Stimulated activated CD8-positive, alpha-beta memory T cell treated with anti-CD3 and anti-CD28 coated beads, Interleukin-12 subunit alpha, Interleukin-12 subunit beta, amount 100 ng/mL, for 4 hours (primary cell): Measurements from ENCODE around the gene GMDS.

Experiments used
- DNase-seq: peaks from one replicate; pipeline ENCODE4 v3.0.0-alpha.2; 2020; ENCODE audit warnings: low read depth

The GMDS gene

DNA sequence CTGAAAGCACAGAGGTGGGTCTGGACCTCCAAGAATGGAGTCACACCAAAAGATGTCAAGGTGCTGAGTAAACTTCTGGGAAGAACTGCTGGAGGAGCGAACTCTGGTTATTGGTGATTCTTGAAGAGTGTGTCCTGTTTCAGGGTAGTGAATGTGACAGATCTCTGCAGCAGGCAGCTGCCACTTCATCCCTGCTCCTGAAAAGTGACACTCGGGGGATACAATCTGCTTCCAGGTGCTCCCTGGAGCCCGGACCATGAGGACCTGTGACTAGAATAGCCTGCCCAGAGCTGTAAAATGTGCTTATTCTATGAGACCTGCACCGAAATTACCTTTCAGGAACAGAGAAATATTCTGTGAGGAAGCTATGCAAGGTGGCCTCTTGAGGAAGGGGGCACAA is 444.6 kb downstream of the GMDS start:
- no peak for DNase-seq

DNA sequence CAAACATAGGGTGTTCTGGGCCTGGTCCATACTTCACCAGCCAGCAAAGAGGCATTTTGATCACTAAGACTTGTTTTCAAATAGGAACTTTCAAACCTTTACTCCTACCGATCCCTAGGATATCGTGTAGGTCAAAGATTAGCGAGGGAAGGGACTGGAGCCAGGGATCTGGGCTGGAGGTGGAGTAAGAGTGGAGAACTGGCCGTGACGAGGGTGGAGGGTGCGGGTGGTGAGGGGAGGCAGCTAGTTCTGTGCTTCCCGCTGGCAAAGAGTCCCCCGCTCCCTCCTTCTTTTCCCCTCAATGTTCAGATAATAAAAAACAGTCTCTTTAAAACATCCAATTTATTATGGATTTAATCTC is 446.5 kb downstream of the GMDS start:
- DNase-seq: no peak

DNA sequence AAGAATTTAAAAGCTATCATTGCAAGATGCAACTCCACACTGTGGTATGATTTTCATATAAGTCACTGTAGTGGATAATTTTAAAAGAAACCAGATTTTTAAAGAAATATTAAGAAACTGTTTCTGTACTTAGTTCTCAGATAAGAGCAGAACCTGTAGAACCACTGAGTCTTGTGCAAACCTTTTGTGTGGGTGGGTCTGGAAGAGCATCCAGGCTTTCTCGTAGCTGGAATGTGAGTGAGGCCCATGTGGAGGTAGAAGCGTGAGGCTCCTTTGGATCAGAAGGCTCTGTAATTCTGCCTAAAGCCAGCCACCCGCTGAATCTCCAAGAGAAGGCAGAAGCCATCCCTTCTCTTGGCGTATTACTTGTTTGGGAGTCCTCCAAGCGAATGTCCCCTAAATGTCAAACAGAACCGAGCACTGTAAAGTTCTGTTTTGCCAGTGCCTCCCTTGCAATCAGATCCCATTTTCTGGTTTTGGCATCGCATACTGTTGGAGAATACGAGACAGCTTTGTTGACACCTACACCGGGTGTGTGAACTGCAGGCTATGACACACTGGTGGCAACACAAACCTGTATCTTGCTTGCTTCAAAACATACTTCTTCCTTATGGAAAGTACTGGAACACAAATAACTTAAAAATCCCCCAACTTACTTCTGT is 447.0 kb downstream of the GMDS start:
- DNase-seq: no peak

DNA sequence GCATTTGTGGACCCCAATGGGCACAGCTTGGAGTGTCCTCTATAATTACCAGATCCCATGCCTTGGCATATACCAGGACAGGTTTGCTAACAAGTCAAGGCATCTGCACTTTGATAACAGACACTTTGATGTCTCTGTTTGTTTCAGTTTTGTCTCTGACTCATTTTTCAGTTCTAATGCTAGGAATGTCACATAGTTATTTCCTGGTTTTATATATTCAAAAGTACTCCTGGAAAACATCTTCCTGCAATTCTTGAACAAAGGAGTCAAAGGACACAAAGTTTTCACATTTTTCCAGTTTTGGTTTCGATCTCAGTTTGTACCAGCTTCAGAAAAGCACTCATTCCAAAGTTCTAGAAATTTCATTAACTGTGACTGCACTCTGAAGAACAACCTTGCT is 447.6 kb downstream of the GMDS start:
- DNase-seq: no peak

DNA sequence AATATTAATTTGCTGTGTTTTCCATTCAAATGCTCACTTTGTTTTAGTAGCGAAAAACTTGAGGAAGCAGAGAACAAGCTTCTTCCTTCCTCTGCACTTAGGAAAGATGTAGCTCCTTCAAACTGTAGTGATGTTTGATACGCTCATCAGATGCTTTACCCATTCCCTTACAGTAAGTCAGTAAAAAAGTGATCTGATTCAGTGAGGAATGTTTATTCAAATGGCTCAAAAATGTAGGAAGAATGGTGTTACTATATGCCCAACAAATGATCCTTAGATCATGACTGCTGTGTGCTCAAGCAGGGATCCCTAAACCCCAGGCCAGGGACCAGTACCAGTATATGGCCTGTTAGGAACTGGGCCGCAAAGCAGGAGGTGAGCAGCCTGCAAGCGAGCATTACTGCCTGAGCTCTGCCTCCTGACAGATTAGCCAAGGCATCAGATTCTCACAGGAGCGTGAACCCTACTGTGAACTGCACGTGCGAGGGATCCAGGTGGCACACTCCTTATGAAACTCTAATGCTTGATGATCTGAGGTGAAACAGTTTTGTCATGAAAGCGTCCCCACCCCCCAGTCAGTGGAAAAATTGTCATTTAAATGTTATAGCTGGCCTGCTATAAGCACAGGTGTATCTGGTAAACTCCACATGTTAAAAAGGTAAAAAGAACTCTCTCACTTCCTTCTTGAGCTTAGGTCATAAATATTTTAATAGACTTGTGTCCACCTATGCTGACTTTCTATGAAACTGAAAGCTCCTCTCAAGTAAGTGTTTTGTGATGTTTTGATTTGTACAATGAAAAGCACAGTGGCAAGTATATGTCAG is 448.5 kb downstream of the GMDS start:
- DNase-seq: no peak

DNA sequence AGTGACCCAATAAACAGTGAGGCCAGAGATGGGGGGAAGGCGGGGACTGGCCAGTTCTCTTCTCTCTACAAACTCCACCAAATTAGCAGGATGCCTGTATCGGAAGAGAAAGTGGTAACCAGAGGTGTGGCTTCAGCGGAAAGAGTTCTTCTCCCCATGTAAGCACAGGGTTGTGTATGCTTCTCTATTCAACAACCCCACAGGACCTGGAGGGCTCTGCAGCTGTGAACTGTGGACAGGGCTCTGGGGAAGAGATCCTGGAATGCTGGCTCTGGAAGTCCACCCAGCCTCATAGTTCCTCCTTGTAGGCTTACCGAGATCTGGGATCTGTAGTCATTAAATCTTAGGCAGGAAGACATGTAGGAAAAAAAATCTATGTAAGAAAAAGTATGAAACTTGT is 449.5 kb downstream of the GMDS start:
- DNase-seq: no peak

DNA sequence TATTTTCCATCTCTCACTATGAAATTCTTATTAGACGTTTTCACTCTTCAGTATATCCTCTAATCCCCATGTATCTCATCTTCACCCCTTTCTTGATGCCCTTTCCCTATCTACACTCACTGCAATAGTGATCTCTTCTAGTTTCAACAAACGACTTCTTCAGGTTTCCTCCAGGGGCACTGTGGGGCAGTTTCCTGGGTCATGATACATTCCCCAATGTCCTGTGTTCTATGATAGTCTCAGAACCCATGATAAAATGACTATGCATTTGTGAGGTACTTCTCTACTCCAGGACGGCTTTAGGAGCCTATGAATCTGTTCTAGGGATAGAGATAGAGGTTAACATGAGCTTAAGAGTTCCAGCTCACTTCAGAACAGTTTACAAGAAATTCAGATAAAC is 452.4 kb downstream of the GMDS start:
- no peak for DNase-seq

DNA sequence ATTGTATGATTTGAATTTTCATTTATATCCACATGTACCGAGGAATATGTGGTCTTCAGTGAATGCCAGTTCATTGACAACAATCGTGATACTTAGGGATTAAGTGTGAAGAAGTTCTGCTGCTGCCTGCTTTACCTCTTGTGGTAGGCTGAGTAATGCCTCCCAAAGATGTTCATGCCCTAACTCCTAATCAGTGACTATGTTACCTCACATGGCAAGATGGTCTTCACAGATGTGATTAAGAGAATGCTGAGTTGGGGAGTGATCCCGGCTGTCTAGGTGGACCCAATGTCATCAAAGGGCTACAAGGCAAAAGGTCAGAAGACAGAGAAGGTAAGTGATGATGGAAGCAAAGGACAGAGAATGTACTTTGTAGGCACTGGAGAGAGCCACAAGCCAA is 454.7 kb downstream of the GMDS start:
- no peak for DNase-seq

DNA sequence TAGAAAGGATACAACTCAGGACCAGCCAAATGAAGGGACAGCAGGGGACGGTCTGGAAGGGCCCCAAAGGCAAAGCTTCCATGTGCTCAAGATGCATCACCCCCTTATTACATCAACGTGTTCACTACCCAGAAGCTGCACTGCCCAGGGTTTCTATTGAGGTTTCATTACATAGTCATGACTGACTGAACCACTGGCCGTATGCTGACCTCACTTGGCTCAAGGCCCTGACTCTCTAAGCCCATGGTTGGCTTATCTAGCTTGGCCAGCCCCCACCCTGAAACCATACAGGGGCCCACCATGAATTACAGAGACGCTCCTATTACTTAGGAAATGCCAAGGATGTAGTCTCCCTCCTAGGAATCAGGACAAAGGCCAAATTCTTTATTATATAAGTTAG is 456.3 kb downstream of the GMDS start:
- no peak for DNase-seq

DNA sequence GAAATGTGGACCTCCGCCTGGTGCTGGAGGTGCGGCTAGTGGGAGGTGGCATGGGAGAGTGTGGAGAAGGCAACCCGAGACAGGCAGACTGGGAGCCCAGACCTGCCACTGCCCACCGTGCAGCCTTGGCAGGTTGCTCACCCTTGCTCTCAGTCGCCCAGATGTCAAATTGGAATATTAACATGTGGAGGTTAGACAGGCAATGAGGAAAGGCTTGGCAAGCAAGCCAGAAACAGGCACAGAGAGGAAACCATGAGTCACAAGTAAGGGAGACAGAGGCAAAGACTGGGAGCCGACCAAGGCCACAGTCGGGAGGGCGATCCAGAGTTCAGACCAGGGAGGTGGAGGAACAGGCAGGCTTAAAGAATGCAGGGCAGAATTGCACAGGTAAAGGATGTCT is 457.5 kb downstream of the GMDS start:
- DNase-seq: no peak

DNA sequence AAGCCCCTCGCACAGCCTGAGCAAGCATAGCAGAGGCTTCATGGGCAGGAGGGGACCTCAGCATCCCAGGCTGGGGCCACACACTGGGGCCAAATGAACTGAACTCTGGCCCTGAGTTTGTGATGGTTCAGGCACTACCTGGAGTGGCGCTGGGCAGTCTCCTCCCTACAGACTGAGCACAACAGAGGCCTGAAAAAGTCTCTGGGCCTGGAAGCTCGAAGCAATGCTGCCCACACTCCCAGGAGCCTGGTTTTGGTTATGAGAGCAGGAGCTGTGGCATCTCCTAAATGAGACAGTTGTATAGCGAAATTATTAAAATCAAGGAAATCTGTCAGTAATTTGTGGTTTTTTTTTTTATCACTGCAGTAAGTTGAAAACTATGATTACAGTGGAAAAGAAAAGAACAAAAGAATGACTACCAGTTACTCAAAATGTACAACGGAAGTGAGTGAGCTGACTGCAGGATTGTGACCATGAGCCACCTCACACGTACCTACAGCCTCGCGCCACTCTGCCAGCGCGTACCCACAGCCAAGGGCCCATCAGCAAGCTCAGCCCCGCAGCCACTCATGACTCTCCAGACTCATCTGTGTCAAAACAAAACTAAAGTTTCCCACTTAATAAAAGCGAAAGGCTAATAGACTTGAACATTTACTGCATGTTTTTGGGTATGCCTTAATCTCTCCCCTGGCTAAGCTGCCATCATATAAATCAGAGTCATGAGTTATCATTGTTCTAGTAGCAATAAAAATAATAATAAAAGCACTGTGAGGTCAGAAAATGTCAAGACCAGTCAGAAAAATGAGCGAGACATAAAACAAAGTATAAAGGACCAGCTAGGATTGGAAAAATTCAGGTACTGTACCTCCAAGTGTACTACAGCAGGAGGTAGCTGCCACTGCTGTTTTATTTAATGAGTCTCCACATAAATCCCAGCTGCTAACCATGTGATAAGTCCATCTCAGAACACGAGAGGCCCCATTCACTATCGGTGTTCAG is 458.7 kb downstream of the GMDS start:
- DNase-seq: no peak

DNA sequence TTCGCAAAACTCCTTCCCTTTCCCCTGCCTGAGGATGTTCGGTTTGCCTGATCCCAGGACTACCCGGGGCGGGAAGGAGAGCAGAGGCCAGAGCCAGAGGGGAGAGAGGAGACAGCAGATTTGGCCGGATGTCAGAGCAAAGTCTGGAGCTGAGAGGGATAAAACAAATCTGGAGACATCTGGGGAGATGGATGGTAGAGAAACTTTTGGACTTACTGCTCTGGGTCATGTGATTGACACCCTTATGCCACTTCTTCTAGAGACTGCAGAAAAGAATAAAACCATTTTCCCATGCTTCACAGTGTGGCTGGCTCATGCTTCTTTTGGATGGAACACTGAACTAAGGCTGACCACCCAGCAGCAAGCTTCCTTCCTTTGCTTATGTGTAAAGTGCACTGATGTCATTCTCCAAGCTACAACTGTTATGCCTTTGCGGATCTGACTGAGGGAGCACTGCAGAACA is 461.0 kb downstream of the GMDS start:
- DNase-seq: no peak

DNA sequence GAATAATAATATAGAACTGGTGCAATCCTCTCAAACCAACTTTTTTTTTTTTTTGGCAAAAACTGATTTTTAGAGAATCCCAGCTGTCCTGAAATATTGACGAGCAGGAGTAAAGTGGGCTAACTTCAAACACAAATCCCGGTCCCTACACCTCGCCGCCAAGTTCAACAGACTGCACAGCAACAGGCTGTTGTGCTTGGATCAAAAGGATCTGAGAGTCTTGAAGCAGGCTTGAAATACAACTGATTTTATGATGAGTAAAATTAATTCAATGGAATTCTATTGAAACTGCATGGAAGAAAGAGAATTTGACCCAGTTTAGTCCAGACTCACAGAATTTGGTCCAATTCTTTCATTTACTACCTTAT is 463.6 kb downstream of the GMDS start:
- DNase-seq: no peak

DNA sequence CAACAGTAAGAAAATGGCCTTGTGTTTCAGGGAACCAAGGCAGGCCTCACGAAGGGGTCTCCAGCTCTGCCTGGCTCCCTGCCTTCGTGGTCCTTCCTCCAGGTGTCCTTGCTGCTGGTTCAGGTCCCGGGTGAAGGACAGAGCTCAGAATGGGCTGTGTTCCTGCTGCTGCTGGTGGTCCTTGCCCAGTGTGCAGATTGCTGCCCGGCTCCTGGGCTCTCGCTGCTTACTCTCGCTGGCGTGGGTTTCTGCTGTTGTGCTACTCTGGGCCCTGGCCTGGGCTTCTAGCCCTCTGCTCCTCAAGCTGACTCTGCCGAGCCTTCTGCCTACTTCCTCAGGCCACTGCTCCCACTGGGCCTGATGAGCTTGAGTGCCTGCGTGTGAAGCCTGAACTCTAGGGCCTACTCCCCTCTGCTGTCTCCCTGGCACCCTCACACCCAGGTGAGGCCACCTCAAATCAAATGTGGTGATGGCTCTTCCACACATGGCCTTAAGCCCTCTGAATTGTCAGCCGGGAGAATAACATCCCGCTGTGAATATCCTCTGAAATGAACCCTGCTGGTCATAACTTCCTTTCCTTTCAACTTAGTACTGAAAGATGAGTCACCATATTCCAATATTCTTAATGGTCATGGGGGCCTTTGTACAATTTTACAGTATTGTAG is 464.1 kb downstream of the GMDS start:
- no peak for DNase-seq

DNA sequence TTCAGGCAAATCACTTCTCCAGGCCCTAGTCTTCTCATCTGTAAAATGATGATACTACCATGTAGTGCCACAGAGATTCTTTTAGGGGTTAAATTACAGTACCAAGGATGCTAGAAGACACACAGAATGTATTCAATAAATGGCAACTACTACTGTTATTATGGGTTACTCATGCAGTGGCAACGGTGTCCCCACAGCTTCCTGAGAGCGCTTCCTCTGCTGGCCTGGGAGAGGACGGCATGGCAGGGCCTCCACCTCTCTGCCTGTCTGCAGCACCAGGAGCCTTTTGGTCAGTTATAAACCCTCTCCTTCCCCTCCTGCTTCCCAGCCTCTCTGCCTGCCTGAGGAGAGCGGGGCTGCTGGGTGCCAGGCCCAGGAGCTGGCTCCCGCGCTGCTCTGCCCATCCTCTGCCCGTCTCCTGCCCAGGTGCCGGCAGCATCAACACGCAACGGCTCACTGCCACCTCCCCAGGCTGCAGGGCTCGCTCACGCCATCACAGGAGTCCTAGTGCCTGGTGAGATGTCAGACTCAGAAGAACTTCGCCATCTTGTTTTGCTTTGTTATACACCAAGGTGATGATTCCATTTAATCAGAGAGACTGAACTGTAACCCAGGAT is 465.0 kb downstream of the GMDS start:
- no peak for DNase-seq

DNA sequence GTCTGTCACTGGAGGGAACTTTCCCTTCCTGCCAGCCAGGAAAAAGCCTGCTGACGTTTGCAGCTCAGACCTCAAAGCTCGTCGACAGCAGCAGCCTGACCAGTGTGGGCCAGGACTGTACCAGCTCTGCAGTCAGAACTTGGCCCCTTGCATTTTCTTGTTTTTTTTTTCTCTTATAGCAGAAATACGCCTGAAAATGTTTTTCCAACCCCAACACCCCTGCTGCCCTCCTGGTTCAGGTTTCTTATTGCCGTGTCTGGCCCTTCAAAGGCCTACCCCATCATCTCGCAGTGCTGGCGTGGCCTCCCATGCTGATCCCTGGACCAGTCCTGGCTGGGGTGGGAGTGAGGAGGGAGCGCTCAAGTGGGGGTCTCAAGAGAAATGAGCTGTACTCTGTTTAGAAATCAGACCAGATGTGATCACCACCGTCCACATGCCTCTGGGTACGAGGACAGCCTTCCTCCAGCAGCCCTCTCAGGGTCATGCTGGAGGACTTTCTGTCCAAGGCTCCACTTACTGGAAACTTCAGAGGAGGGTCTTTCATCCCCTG is 466.6 kb downstream of the GMDS start:
- DNase-seq: no peak

DNA sequence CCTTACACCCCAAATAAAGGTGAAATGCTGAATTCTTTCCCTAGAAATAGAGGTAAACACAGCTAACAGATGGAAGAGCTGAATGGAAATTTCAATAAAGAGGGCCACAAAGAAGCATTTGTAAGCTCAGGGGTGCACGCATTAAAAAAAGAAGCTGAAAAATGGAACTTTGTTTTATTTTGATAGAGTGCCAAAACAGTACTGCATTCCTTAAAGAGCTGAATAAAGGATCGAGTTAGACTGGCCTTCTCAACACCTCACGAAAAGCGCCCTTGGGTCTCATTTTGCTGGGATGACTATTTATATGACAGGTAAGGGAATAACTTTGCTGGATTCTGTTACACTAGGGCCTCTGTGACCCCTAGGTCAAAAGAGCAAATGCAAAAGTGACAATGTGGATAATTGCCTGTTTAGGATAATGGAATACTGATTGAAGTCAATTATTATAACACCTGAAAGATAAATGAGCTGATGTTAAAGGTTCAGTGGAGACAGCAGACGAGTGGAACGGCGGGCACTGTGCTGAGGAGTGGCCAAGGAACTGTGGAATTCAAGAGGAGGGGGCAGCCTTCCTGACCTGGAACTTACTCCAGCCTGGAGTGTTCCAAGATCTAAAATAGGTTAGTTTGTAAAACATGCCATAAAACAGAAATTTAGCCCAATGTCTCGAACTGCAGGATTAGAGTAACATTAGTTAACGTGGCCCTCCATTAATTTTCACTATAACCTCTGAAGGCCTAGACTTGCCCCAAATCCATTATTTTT is 467.3 kb downstream of the GMDS start:
- no peak for DNase-seq

DNA sequence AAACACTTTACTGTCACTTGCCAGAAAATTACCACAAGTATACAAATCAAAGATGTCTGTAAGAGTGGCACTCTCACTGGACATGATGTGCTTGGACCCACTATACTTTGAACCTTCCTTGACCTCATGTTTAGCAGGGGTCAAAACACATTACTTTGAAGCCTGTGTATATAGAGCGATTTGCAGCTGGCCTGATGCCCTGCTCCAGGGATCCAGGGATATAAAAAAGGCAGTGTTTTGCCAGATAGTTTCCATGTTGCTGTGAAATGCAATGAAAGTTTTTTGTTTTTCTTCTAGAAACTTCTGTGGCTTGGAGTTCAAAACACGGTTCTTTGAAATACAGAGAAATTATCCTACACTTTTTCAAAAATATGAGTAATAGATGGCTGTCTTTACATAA is 470.0 kb downstream of the GMDS start:
- DNase-seq: no peak

DNA sequence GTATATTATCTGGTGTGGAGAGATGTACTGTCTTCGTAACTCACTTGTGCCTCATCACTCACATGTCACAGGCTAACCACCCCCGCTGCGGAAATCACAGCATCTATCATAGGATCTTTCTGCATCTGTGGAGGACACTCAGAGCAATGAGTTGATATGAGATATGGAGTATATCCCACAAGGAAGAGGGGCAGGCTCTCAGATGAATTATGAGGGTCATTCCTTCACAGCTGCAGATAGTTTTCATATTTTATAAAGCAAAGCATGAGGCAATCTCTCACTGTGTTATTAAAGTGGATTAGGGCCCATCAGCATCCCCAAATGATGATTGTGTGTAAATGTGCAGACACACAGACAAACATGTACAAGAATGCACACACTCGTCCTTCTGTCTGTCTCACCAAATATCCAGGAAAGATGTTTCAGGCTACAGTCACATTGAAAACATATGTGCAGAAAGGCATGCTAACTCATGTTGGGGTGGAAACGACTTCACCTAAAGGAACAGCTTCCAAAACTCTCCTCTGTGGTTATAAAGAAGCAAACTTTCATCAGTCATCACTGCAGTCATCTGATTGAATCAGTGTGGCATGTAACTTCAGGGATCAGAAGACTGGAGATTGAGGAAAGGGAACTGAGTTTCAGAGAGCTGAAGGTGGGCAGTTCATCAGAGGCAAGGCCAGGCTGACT is 471.0 kb downstream of the GMDS start:
- DNase-seq: no peak

DNA sequence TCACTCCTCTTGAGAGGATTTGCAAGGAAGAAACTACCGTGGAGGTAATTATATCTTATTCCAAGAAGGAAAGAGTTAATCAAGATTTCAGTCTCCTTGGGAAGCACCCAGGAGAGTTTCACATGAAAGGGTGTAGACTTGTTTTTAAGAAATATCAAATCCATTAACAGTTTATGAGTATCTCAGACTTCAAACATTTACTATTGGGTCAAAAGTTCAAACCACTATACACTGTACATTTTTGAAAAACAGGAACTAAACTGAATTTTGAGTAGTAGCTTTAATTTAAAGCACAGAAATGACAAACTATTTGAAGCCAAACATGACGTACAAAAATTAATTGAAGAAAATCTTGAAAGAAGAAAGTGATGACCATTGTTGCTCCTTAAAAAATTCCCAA is 471.7 kb downstream of the GMDS start:
- no peak for DNase-seq
